RWPE2 (cell line): Measurements from ENCODE around the gene ADRA2C.

Experiments
- ATAC-seq: fragments of 200-7000 bp; cut with Tn5 transposase; 3 replicates; pipeline ENCODE4 v1.9.1; 2021; ENCODE audit warnings: low read depth
- DNase-seq: peaks from one replicate; pipeline ENCODE4 v3.0.0-alpha.2; 2020; ENCODE audit warnings: low spot score
- H3K27ac ChIP-seq: fragments of 450-650 bp; 2 replicates; pipeline ENCODE4 v1.5.1; 2017; ENCODE audit warnings: mild to moderate bottlenecking; ENCODE audit not compliant: poor library complexity, severe bottlenecking
- H3K27me3 ChIP-seq: fragments of 250-450 bp; sonication (Bioruptor Pico); 2 replicates; pipeline ENCODE4 v1.5.1; 2021; ENCODE audit warnings: mild to moderate bottlenecking, moderate library complexity; ENCODE audit not compliant: insufficient read depth, poor library complexity, severe bottlenecking
- H3K36me3 ChIP-seq: fragments of 250-450 bp; sonication (Bioruptor Pico); 2 replicates; pipeline ENCODE4 v1.5.1; 2020; ENCODE audit warnings: low read depth, mild to moderate bottlenecking, moderate library complexity
- H3K4me1 ChIP-seq: fragments of 250-450 bp; sonication (Bioruptor Pico); 2 replicates; pipeline ENCODE4 v1.5.1; 2021; ENCODE audit warnings: mild to moderate bottlenecking, moderate library complexity; ENCODE audit not compliant: insufficient read depth, poor library complexity, severe bottlenecking
- H3K4me3 ChIP-seq: fragments of 250-450 bp; sonication (Bioruptor Pico); 2 replicates; pipeline ENCODE4 v1.5.1; 2021; ENCODE audit warnings: mild to moderate bottlenecking, moderate library complexity; ENCODE audit not compliant: severe bottlenecking
- H3K9me3 ChIP-seq: fragments of 250-450 bp; sonication (Bioruptor Pico); 2 replicates; pipeline ENCODE4 v1.5.1; 2021; ENCODE audit warnings: mild to moderate bottlenecking, moderate library complexity; ENCODE audit not compliant: severe bottlenecking
- TF ChIP-seq, protein P1 (sequence below): fragments of 450-650 bp; IDR thresholded peaks from one replicate; pipeline ENCODE4 v1.5.1; 2017; ENCODE audit warnings: mild to moderate bottlenecking, moderate library complexity; ENCODE audit not compliant: poor library complexity, severe bottlenecking

Gene ADRA2C

DNA sequence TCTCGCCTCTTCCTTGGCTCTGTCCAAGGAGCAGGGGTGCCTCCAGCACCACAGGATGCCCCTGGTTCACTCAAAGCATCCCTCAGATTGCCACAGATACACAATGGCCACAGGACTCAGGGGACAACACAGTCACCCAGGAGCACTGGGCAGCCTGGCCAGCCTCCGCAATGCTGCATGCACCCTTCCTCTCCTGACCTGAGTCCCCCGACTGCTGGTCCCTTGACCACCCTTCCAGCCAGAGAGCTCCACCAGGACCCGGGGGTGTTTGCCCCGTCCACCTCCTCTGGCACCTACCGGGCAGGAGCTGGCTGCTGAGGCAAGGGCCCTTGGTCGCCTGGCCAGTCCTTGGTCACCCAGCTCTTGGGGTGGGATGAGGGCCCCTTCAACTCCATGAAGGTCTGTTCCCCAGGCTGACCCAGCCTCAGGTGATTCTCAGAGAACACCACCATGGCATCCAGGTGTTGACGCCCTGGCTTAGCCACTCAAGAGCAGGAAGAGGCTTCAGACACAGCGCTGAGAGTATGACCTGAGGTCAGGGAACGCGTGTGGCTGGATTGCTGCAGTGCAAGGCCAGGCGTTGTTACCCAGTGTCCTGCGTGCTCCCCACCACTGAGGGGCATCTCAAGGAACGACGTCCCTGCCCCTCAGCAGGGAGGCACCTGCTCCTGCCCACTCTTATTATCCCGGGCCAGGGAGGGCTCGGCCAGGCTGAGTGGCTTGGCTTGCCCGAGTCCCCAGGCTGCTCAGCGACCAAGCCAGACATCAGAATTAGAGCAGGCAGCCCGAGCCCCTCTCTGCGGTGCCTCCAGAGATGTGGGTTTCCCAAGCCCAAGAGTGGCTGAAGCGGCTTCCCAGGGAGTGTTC is 10.2 kb downstream of the ADRA2C start:
- no peaks in the 10 kb centered on the region for H3K4me1 ChIP-seq
- TF ChIP-seq, protein P1, sequence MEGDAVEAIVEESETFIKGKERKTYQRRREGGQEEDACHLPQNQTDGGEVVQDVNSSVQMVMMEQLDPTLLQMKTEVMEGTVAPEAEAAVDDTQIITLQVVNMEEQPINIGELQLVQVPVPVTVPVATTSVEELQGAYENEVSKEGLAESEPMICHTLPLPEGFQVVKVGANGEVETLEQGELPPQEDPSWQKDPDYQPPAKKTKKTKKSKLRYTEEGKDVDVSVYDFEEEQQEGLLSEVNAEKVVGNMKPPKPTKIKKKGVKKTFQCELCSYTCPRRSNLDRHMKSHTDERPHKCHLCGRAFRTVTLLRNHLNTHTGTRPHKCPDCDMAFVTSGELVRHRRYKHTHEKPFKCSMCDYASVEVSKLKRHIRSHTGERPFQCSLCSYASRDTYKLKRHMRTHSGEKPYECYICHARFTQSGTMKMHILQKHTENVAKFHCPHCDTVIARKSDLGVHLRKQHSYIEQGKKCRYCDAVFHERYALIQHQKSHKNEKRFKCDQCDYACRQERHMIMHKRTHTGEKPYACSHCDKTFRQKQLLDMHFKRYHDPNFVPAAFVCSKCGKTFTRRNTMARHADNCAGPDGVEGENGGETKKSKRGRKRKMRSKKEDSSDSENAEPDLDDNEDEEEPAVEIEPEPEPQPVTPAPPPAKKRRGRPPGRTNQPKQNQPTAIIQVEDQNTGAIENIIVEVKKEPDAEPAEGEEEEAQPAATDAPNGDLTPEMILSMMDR = no peak
- ATAC-seq (no peak), DNase-seq (no peak)
- H3K27ac ChIP-seq = no peak overlapping the region
- no peaks in the 10 kb centered on the region for H3K36me3 ChIP-seq
- H3K27me3 ChIP-seq = peaks cover 37% of the 10 kb centered on the region
- no peak overlapping the region for H3K4me3 ChIP-seq
- no peaks in the 10 kb centered on the region for H3K9me3 ChIP-seq

DNA sequence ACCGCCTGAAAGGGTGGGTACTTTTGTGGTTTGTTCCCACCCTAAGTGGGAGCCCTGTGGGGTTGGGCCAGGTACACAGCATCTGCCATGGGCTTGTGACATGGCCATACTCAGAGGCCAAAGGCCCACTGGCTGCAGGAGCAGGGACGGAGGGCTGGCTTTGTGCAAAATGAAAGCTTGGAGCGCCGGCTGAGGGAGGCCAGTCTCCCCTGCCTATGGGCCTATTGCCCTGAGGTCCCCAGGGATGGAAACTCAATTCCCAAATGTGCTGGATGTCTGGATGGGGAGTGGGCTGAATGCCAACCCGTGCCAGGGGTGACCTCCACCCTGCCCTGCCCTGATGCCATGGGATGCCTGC is 10.8 kb downstream of the ADRA2C start:
- ATAC-seq (no peak), DNase-seq (no peak)
- H3K4me1 ChIP-seq = no peaks in the 10 kb centered on the region
- no peak overlapping the region for H3K4me3 ChIP-seq
- H3K27ac ChIP-seq = no peak overlapping the region
- H3K9me3 ChIP-seq = no peaks in the 10 kb centered on the region
- TF ChIP-seq, protein P1 = no peak
- peaks cover 31% of the 10 kb centered on the region for H3K27me3 ChIP-seq
- no peaks in the 10 kb centered on the region for H3K36me3 ChIP-seq

DNA sequence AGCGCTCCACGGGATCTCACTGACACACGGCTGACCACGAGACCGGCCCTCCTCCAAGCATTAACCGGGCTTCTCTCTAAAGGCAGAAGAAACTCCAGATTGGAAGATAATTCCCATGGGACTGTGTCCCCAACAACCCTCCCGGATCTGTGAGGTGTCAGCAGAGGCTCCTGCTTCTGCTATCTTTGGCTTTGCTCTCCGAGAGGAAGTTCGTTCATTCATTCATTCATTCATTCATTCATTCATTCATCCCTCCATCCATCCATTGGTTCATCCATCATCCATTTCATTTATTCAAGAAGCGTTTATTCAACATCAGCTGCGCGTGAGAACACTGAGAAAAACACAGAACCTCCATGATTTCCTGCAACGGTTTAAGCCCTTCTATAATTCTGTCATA is 11.5 kb downstream of the ADRA2C start:
- peaks cover 25% of the 10 kb centered on the region for H3K27me3 ChIP-seq
- no peak overlapping the region for H3K27ac ChIP-seq
- TF ChIP-seq, protein P1 = no peak
- ATAC-seq = no peak
- H3K4me3 ChIP-seq = no peak overlapping the region
- no peaks in the 10 kb centered on the region for H3K36me3 ChIP-seq
- no peaks in the 10 kb centered on the region for H3K9me3 ChIP-seq
- no peaks in the 10 kb centered on the region for H3K4me1 ChIP-seq
- DNase-seq = no peak

DNA sequence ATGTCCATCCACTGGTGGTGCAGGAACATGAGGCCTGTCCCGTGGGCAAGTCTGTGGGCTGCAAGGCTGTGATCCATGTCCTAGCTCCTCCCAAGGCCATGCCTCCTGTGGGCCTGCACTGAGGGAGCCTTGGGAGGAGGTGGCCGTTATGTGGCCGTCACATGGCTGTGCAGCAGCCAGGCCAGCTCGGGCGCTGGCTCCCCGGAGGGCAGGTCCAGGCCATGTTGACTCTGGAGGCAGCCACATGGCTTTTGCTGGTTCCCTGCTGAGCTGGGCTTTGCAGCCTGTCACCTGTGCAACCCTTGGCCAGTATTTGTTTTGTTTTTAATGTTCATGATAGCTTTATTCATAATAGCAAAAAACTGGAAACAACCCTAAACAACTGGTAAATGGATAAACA is 13.3 kb downstream of the ADRA2C start:
- no peak overlapping the region for H3K27ac ChIP-seq
- H3K4me1 ChIP-seq = no peaks in the 10 kb centered on the region
- H3K4me3 ChIP-seq = no peak overlapping the region
- no peaks in the 10 kb centered on the region for H3K36me3 ChIP-seq
- H3K27me3 ChIP-seq = peaks cover 19% of the 10 kb centered on the region
- no peak for ATAC-seq
- DNase-seq = no peak
- TF ChIP-seq, protein P1 = no peak
- H3K9me3 ChIP-seq = no peaks in the 10 kb centered on the region
